Measurements from ENCODE around the gene BEAN1. TPM values are rescaled to one million over a fixed set of nuclear protein-coding genes. Genes with fewer than 3 reads are reported as not detected.

Gene BEAN1
- total and polyA plus RNA-seq, 9 of the 15 experiments (the other 6 are each of a cell fraction or from before 2014, with no cell fraction given): not detected

DNA sequence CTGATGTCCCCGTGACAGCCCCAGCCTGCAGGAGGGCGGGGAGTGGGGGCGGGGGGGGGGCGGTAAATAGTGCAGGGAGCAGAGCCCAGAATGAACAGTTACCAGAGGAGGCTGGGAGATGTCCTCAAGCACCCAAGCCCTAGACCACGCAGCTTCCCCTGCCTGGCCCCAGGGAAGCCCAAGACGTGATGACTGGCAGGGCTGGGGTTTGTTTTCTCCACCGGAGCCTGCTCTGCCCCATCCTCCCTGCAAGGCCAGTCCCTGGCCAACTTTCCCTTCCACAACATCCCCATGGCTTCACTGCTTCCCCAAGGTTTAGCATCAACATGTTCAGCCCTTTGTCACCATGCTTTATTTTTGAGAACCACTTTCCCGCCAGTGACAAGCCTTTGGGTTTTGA lies 1.4 kb upstream of the BEAN1 start:
- intact Hi-C loops (cut with micrococcal nuclease) (no loop called here), in situ Hi-C loops (cut with MboI) (no loop called here)
- POLR2A ChIA-PET: no interaction called here
- 6% methylated on average over 5 of the region's 8 CpGs for WGBS (ENCODE audit: insufficient coverage, low coverage, missing lambda C conversion rate)
- Histone ChIP-seq H2AFZ (ENCODE audit: low read depth, low read length) (no peak overlapping the region), H3K9ac (ENCODE audit: insufficient read depth in 1 of 2, low read depth in 2 of 2, low read length in 2 of 2) (no peak overlapping the region), H3K4me2 (ENCODE audit: insufficient read depth, low read length) (no peak overlapping the region), H3K27ac (ENCODE audit: extremely low read depth, low read depth, low read length) (no peak overlapping the region), H3K9me1 (ENCODE audit: control insufficient read depth, insufficient read depth, low read length) (no peaks in the 10 kb centered on the region), H3K4me1 (replicated peaks in 1 of 2; ENCODE audit: control insufficient read depth in 2 of 2, insufficient read depth in 2 of 2, low read length in 2 of 2) (peaks cover 0 to 15% of the 10 kb centered on the region in 2 experiments; a peak in 2 of 5 replicates), H4K20me1 (replicated peaks; ENCODE audit: control insufficient read depth, insufficient read depth, low read length) (peaks cover 10% of the 10 kb centered on the region), H3K27me3 (ENCODE audit: control insufficient read depth in 2 of 2, insufficient read depth in 2 of 2, low read length in 2 of 2) (peaks cover 19 to 64% of the 10 kb centered on the region in 2 experiments), H3K9me3 (replicated peaks; ENCODE audit: control insufficient read depth, insufficient read depth, low read depth, low read length) (no peaks in the 10 kb centered on the region), H3K79me2 (ENCODE audit: control insufficient read depth, insufficient read depth, low read length) (no peaks in the 10 kb centered on the region), H3K4me3 (no peak overlapping the region), H3K36me3 (ENCODE audit: control insufficient read depth, insufficient read depth, low read length) (no peaks in the 10 kb centered on the region)
- no peak for DNase-seq (ENCODE audit: extremely low read depth in 1 of 4, low spot score in 3 of 4)
- FAIRE-seq: no peak
- no TSS peak for BruUV-seq (replicated peaks)
- ATAC-seq: no peak
- CTCF ChIA-PET (ENCODE audit: low intra/inter-chr PET ratio): no interaction called here
- TF ChIP-seq ZNF324 (CRISPR knock-in tag; IDR thresholded peaks at IDR 0.05) (no peak), ZNF644 (tag; IDR thresholded peaks at IDR 0.05; ENCODE audit: low read depth) (no peak), PHB2 (IDR thresholded peaks at IDR 0.05; ENCODE audit: low read depth) (no peak), TEAD4 (IDR thresholded peaks at IDR 0.05; ENCODE audit: low read length) (no peak), TEAD4 (CRISPR knock-in tag; IDR thresholded peaks at IDR 0.05; ENCODE audit: borderline replicate concordance) (no peak), CREM (IDR thresholded peaks at IDR 0.05; ENCODE audit: low read depth) (no peak), SMC3 (conservative IDR thresholded peaks at IDR 0.05; ENCODE audit: insufficient read depth, low read depth, low read length) (no peak), CBFA2T2 (conservative IDR thresholded peaks at IDR 0.05) (no peak), HDAC8 (tag; IDR thresholded peaks at IDR 0.05) (no peak), CREB1 (IDR thresholded peaks at IDR 0.05) (no peak), CREB1 (CRISPR knock-in tag; IDR thresholded peaks at IDR 0.05) (no peak), MTA3 (IDR thresholded peaks at IDR 0.05; ENCODE audit: borderline replicate concordance) (no peak), ELF2 (CRISPR knock-in tag; IDR thresholded peaks at IDR 0.05) (no peak), IRF2 (CRISPR knock-in tag; IDR thresholded peaks at IDR 0.05) (no peak)
- TF ChIP-seq, protein P1, sequence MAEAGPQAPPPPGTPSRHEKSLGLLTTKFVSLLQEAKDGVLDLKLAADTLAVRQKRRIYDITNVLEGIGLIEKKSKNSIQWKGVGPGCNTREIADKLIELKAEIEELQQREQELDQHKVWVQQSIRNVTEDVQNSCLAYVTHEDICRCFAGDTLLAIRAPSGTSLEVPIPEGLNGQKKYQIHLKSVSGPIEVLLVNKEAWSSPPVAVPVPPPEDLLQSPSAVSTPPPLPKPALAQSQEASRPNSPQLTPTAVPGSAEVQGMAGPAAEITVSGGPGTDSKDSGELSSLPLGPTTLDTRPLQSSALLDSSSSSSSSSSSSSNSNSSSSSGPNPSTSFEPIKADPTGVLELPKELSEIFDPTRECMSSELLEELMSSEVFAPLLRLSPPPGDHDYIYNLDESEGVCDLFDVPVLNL (CRISPR knock-in tag; IDR thresholded peaks at IDR 0.05; ENCODE audit: low read depth): no peak
- TF ChIP-seq, protein P2, sequence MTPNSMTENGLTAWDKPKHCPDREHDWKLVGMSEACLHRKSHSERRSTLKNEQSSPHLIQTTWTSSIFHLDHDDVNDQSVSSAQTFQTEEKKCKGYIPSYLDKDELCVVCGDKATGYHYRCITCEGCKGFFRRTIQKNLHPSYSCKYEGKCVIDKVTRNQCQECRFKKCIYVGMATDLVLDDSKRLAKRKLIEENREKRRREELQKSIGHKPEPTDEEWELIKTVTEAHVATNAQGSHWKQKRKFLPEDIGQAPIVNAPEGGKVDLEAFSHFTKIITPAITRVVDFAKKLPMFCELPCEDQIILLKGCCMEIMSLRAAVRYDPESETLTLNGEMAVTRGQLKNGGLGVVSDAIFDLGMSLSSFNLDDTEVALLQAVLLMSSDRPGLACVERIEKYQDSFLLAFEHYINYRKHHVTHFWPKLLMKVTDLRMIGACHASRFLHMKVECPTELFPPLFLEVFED (CRISPR knock-in tag; conservative IDR thresholded peaks at IDR 0.05): no peak

Measured in K562 (cell line).